Measurements from ENCODE around the gene KCNQ1.

KCNQ1 gene

DNA sequence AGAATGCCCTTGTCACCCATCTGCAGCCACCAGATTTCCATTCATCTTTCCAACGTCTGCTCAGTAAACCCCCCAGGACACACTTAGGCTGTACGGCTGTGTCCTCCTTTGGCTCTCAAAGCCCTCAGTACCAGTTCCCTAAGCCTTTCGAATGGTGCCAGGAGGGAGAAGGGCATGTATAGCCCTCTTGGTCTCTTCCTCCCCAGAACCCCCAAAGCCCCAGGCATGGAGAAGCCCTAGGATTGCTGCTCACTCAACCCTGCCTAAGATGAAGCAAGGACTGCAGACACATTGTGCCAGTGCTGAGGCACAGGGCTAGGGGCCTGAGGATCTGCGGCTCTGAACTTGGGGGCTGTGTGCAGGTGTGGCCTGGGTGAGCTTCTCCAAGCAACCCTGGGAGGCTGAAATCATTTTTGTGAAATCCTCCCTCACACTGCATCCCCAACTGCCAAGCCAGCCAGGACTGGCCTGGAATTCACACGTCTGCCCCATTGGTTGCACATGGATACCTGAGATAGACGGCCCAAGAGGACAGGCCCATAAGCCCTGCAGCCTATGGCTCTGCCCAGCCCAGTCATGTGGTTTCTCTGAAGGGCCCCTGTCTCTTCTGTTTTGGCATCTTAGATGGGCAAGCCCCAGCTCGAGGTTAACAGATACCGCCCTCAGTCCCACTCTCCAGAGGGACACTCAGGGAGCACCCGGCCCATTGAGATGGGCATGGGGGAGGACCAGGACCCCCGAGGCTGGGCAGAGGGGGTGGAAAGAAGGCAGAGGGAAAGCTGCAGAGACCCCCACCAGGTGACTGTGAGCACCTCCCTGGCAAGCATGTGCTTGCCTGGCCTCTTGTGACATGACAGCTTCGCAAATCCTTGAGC lies 221.0 kb downstream of the KCNQ1 start:
- H3K27ac ChIP-seq (ENCODE audit: low read depth in 2 of 2, low read length in 2 of 2): no peak overlapping the region
- peaks cover 0 to 2% of the 10 kb centered on the region in 2 donors for H3K36me3 ChIP-seq (ENCODE audit: control insufficient read depth in 2 of 2, insufficient read depth in 2 of 2, low read length in 2 of 2)
- H3K9ac ChIP-seq (ENCODE audit: low read depth in 1 of 2, low read length in 2 of 2): no peak overlapping the region
- H3K4me1 ChIP-seq (ENCODE audit: control insufficient read depth in 2 of 2, insufficient read depth in 2 of 2, low read length in 2 of 2): no peaks in the 10 kb centered on the region
- no peaks in the 10 kb centered on the region for H3K9me3 ChIP-seq (ENCODE audit: control insufficient read depth in 2 of 2, low read length in 2 of 2)
- no peak overlapping the region for H3K4me3 ChIP-seq (ENCODE audit: low read length in 2 of 2)
- H3K27me3 ChIP-seq (ENCODE audit: control insufficient read depth in 2 of 2, insufficient read depth in 2 of 2, low read length in 2 of 2): no peaks in the 10 kb centered on the region

DNA sequence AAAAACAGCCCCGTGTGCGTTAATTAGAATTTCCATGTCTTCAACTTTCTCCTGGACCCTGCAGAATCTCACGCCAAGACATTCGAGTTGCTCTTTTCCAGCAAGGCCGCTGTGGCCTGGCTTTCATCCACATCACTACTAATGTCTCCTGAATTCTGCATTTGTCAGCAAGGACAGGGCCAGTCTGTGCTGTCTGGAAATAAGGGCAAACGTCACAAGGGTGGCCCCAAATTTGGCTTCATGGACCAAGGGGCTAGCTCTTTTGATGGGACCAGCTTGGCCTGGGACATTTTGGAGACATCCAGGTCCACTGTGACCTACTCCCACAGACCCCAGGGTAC lies 221.6 kb downstream of the KCNQ1 start:
- Histone ChIP-seq H3K4me3 (ENCODE audit: low read length in 2 of 2) (no peak overlapping the region), H3K36me3 (ENCODE audit: control insufficient read depth in 2 of 2, insufficient read depth in 2 of 2, low read length in 2 of 2) (peaks cover 0 to 2% of the 10 kb centered on the region in 2 donors), H3K9me3 (ENCODE audit: control insufficient read depth in 2 of 2, low read length in 2 of 2) (no peaks in the 10 kb centered on the region), H3K27ac (ENCODE audit: low read depth in 2 of 2, low read length in 2 of 2) (no peak overlapping the region), H3K9ac (ENCODE audit: low read depth in 1 of 2, low read length in 2 of 2) (no peak overlapping the region), H3K27me3 (ENCODE audit: control insufficient read depth in 2 of 2, insufficient read depth in 2 of 2, low read length in 2 of 2) (no peaks in the 10 kb centered on the region), H3K4me1 (ENCODE audit: control insufficient read depth in 2 of 2, insufficient read depth in 2 of 2, low read length in 2 of 2) (no peaks in the 10 kb centered on the region)

DNA sequence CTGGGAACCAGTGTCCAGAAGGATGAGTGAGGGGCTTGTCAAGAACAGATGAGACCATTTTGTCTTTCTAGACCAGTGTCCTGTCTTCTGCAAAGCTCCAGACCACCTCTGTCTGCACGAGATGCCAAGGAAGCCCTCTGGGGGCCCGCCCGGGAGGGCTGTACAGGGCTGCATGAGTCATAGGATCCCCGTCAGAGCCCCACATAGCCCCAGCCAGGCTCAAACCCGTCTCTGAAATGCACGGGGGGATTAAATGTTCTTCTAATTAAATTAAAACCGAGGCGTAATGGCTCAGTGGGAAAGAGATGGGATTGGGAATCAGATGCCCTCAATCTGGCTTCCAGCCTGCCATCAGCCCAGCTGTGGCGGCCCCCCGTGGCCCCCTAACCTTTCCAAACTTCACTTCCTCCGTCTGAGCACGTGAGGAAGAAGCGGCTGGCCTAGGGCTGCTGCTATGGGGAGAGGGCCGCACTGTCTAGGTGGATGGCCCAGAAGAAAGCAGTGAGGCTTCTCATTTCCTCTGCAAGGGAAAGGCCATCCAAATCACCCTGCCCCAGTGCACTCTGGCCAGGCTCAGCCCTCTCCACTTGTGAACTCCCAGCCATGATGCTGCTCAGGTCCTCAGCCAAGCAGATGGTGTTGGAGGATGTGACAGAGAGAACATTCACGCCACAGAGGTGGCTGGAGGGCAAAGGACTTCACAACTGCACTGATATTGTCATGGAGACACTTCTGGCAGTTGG lies 222.2 kb downstream of the KCNQ1 start:
- Histone ChIP-seq H3K4me3 (ENCODE audit: low read length in 2 of 2) (no peak overlapping the region), H3K27ac (ENCODE audit: low read depth in 2 of 2, low read length in 2 of 2) (no peak overlapping the region), H3K27me3 (ENCODE audit: control insufficient read depth in 2 of 2, insufficient read depth in 2 of 2, low read length in 2 of 2) (no peaks in the 10 kb centered on the region), H3K4me1 (ENCODE audit: control insufficient read depth in 2 of 2, insufficient read depth in 2 of 2, low read length in 2 of 2) (no peaks in the 10 kb centered on the region), H3K9me3 (ENCODE audit: control insufficient read depth in 2 of 2, low read length in 2 of 2) (no peaks in the 10 kb centered on the region), H3K36me3 (ENCODE audit: control insufficient read depth in 2 of 2, insufficient read depth in 2 of 2, low read length in 2 of 2) (peaks cover 0 to 2% of the 10 kb centered on the region in 2 donors), H3K9ac (ENCODE audit: low read depth in 1 of 2, low read length in 2 of 2) (no peak overlapping the region)

DNA sequence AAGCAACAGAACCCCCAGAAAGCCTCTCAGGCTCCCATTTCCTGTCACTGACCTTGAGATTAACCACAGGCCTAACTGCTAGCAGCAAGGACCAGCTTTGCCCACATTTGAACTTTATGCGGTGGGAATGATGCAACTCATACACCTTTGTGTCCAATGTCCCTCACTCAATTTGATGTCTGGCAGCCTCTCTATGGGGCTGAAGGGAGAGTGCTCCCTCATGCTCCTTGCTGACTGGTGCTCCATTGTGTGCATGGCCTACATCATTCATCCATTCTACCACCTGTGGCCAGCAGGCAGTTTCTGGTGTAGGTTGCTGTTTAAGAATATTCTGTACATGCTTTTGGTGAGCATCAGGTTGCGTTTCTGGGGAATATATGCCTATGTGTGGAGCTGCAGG lies 223.1 kb downstream of the KCNQ1 start:
- Histone ChIP-seq H3K9ac (ENCODE audit: low read depth in 1 of 2, low read length in 2 of 2) (no peak overlapping the region), H3K27me3 (ENCODE audit: control insufficient read depth in 2 of 2, insufficient read depth in 2 of 2, low read length in 2 of 2) (no peaks in the 10 kb centered on the region), H3K4me3 (ENCODE audit: low read length in 2 of 2) (no peak overlapping the region), H3K36me3 (ENCODE audit: control insufficient read depth in 2 of 2, insufficient read depth in 2 of 2, low read length in 2 of 2) (peaks cover 0 to 2% of the 10 kb centered on the region in 2 donors), H3K27ac (ENCODE audit: low read depth in 2 of 2, low read length in 2 of 2) (no peak overlapping the region), H3K4me1 (ENCODE audit: control insufficient read depth in 2 of 2, insufficient read depth in 2 of 2, low read length in 2 of 2) (no peaks in the 10 kb centered on the region), H3K9me3 (ENCODE audit: control insufficient read depth in 2 of 2, low read length in 2 of 2) (no peaks in the 10 kb centered on the region)

DNA sequence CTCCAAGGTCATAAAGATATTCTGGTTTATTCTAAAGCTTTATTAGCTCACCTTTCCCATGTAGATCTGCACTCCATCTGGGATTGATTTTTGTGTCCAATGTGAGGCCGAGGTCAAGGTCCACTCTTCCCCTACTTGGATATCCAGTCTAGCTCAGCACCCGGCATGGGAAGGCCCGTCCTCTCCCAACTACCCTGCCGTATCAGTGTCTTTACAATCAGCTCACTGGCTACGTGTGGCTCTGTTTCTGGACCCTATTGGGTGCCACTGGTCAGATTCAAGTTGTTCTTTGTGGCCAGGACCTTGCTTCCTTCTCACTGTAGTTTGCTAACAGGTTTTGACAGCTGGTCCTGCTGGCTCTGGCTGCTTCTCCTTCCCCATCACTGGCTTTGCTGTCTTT lies 224.1 kb downstream of the KCNQ1 start:
- Histone ChIP-seq H3K27ac (ENCODE audit: low read depth in 2 of 2, low read length in 2 of 2) (no peak overlapping the region), H3K9me3 (ENCODE audit: control insufficient read depth in 2 of 2, low read length in 2 of 2) (no peaks in the 10 kb centered on the region), H3K4me3 (ENCODE audit: low read length in 2 of 2) (no peak overlapping the region), H3K36me3 (ENCODE audit: control insufficient read depth in 2 of 2, insufficient read depth in 2 of 2, low read length in 2 of 2) (no peaks in the 10 kb centered on the region), H3K27me3 (ENCODE audit: control insufficient read depth in 2 of 2, insufficient read depth in 2 of 2, low read length in 2 of 2) (no peaks in the 10 kb centered on the region), H3K9ac (ENCODE audit: low read depth in 1 of 2, low read length in 2 of 2) (no peak overlapping the region), H3K4me1 (ENCODE audit: control insufficient read depth in 2 of 2, insufficient read depth in 2 of 2, low read length in 2 of 2) (no peaks in the 10 kb centered on the region)

DNA sequence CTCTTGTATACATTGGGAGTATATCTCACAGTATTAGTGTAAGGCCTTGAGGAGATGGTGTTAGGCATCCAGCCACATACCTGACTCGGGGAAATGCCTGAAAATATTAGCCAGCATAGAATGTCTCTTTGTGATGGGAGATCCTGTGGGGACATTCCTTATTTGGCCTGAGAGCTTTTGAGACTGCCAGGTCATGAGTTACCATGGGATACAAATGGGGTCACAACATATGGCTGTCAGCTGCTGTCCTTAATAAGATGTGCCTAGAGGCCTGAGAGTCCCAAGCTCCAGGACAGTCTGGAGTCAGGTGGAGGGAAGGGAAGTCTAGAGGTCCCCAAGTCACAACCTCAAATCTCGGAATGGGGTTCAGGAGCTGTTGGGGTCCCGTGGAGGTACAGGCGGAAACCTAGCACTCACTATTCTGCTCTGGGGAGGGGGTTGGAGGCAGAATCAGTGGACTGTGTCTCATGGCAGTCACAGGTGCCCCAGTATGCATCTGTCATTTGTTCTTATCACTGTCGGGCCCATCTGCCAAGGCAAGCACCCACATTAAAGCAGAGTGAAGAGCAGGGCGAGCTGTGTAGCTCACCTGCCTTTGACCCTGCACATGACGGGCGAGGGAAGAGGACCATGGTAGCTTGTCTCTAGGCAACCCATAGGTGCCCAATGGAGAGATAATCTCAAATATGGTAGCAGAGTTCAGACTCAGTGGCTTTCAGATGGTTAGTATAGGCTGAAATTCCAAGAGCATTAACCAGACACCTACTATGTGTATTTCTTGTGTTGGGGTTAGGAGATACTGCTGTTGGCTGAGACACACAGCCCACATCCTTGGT lies 225.0 kb downstream of the KCNQ1 start:
- Histone ChIP-seq H3K27me3 (ENCODE audit: control insufficient read depth in 2 of 2, insufficient read depth in 2 of 2, low read length in 2 of 2) (no peaks in the 10 kb centered on the region), H3K27ac (ENCODE audit: low read depth in 2 of 2, low read length in 2 of 2) (no peak overlapping the region), H3K36me3 (ENCODE audit: control insufficient read depth in 2 of 2, insufficient read depth in 2 of 2, low read length in 2 of 2) (no peaks in the 10 kb centered on the region), H3K4me3 (ENCODE audit: low read length in 2 of 2) (no peak overlapping the region), H3K9ac (ENCODE audit: low read depth in 1 of 2, low read length in 2 of 2) (no peak overlapping the region), H3K9me3 (ENCODE audit: control insufficient read depth in 2 of 2, low read length in 2 of 2) (no peaks in the 10 kb centered on the region), H3K4me1 (ENCODE audit: control insufficient read depth in 2 of 2, insufficient read depth in 2 of 2, low read length in 2 of 2) (no peaks in the 10 kb centered on the region)

DNA sequence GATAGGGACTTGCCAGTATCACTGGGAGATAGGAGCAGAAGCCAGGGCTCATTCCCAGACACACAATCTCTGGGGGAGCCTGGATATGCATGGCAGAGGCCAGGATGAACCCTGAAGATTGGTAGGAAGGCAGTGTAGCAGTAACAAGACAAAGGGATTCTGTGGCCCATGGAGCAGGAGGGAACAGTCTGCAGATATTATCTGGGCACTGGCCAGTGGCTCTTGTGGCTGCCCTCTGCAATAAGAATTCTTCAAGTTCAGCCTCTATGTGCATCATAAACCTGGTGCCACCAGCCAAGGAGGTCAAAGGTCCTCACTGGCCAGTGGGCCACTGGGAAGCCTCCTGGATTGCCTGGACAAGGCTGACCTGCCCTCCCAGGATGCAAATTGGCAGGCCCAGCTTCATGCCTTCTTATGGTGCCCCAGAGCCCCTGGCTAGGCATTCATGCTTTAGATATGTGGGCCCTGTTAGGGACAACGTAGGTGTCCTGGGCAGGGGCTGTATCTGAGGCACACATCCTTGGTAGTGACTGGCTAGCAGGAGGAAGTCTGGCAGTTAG lies 225.8 kb downstream of the KCNQ1 start:
- H3K4me1 ChIP-seq (ENCODE audit: control insufficient read depth in 2 of 2, insufficient read depth in 2 of 2, low read length in 2 of 2): no peaks in the 10 kb centered on the region
- no peak overlapping the region for H3K9ac ChIP-seq (ENCODE audit: low read depth in 1 of 2, low read length in 2 of 2)
- no peak overlapping the region for H3K4me3 ChIP-seq (ENCODE audit: low read length in 2 of 2)
- H3K27ac ChIP-seq (ENCODE audit: low read depth in 2 of 2, low read length in 2 of 2): no peak overlapping the region
- H3K27me3 ChIP-seq (ENCODE audit: control insufficient read depth in 2 of 2, insufficient read depth in 2 of 2, low read length in 2 of 2): no peaks in the 10 kb centered on the region
- H3K9me3 ChIP-seq (ENCODE audit: control insufficient read depth in 2 of 2, low read length in 2 of 2): no peaks in the 10 kb centered on the region
- H3K36me3 ChIP-seq (ENCODE audit: control insufficient read depth in 2 of 2, insufficient read depth in 2 of 2, low read length in 2 of 2): no peaks in the 10 kb centered on the region

DNA sequence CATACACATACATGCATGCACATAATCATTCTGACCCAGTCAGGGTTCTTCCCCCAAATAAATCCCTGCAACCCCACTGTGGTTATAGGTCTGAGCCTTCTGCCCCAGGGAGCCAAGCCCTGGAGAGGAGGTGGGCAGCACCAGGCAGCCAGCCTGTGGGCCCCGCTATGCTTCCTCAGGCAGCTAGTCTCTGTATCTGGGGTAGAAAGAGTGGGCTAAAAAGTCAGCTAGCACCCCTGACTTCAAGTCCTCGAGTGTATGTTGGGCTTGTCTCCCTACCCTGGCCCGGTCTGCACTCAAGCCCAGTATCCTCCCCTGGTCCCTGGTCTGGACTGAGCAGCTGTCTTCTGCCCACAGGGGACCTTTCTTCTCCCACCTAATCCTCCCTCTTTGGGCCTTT lies 226.9 kb downstream of the KCNQ1 start:
- H3K27ac ChIP-seq (ENCODE audit: low read depth in 2 of 2, low read length in 2 of 2): no peak overlapping the region

DNA sequence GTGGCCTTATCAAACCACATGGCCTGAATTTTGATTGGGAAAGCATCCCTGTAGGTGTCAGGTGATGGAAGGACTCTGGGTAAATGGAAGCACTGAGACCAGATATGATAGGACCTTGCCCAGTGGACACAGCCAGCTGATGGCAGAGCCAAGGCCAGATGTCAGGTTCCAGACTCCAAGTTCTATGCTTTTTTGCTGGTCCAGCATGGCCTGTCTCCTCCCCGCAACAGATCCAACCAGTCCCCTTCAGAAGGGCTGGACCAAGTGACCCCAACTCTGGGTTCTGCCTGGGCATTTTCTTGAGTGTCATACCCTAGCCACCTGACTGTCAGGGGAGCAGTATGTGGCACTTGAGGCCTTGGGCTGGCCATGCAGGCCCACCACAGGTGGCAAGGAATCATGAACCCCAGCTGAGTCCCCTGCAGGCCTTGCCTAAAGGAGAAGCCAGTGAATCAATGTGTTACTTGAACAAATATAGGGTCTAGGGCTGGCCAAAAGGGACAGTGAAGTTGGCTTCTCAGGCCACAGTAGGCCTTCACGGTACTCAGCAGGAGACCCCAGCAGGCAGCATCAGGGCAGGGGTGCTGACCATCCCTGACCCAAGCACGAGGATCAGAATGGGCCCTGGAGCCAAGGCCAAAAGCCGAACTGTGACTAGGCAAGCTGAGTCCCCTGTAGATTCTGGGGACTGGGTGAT lies 227.9 kb downstream of the KCNQ1 start:
- H3K4me3 ChIP-seq (ENCODE audit: low read length in 2 of 2): no peak overlapping the region
- H3K36me3 ChIP-seq (ENCODE audit: control insufficient read depth in 2 of 2, insufficient read depth in 2 of 2, low read length in 2 of 2): no peaks in the 10 kb centered on the region
- H3K27me3 ChIP-seq (ENCODE audit: control insufficient read depth in 2 of 2, insufficient read depth in 2 of 2, low read length in 2 of 2): no peaks in the 10 kb centered on the region
- H3K9me3 ChIP-seq (ENCODE audit: control insufficient read depth in 2 of 2, low read length in 2 of 2): no peaks in the 10 kb centered on the region
- no peak overlapping the region for H3K27ac ChIP-seq (ENCODE audit: low read depth in 2 of 2, low read length in 2 of 2)
- H3K9ac ChIP-seq (ENCODE audit: low read depth in 1 of 2, low read length in 2 of 2): no peak overlapping the region
- H3K4me1 ChIP-seq (ENCODE audit: control insufficient read depth in 2 of 2, insufficient read depth in 2 of 2, low read length in 2 of 2): no peaks in the 10 kb centered on the region

More for the DNA sequence above, 226.9 kb downstream of the KCNQ1 start:
- H3K4me1 ChIP-seq (ENCODE audit: control insufficient read depth in 2 of 2, insufficient read depth in 2 of 2, low read length in 2 of 2): no peaks in the 10 kb centered on the region
- no peaks in the 10 kb centered on the region for H3K9me3 ChIP-seq (ENCODE audit: control insufficient read depth in 2 of 2, low read length in 2 of 2)
- H3K27me3 ChIP-seq (ENCODE audit: control insufficient read depth in 2 of 2, insufficient read depth in 2 of 2, low read length in 2 of 2): no peaks in the 10 kb centered on the region
- H3K4me3 ChIP-seq (ENCODE audit: low read length in 2 of 2): no peak overlapping the region
- no peak overlapping the region for H3K9ac ChIP-seq (ENCODE audit: low read depth in 1 of 2, low read length in 2 of 2)
- H3K36me3 ChIP-seq (ENCODE audit: control insufficient read depth in 2 of 2, insufficient read depth in 2 of 2, low read length in 2 of 2): no peaks in the 10 kb centered on the region

Measured in mucosa of rectum (tissue), 2 donors.